HCT116 (cell line): ENCODE data around the gene SAMD14. TPM values are rescaled to one million over a fixed set of nuclear protein-coding genes. Genes with fewer than 3 reads are reported as not detected.
A peak's percentile ranks its signal among the peaks of the same experiment; 100 is the strongest.

ENCODE experiments used
- ATAC-seq: fragments of 200-7000 bp; cut with Tn5 transposase; 2 replicates; pipeline ENCODE4 v1.9.1; 2020; ENCODE audit warnings: mild to moderate bottlenecking, moderate library complexity
- BruUV-seq: library from RNA; stranded (reverse); fragments of 400-500 nt; replicated peaks from 2 replicates; lab custom pipeline; 2021; lab: Mats Ljungman, UMichigan
- CTCF ChIA-PET: fragments of 300-600 bp; sonication (Branson Sonifier 250); formaldehyde crosslinking; loops from one replicate; lab custom pipeline; 2021; ENCODE audit warnings: antibody characterized with exemption; lab: Charles Lee
- POLR2A ChIA-PET: fragments of 300-600, 350-600 bp; sonication (Branson Sonifier 250); formaldehyde crosslinking; loops from one replicate; lab custom pipeline; 2021; ENCODE audit warnings: antibody characterized with exemption; lab: Charles Lee
- RAD21 ChIA-PET, 2 experiments: fragments of 300-600 bp; sonication (Branson Sonifier 250); formaldehyde crosslinking; loops; one replicate each; lab custom pipeline; 2023; ENCODE audit warnings: low total read pairs in 2 of 2; ENCODE audit not compliant: uncharacterized antibody in 2 of 2, unreplicated experiment in 2 of 2, low non-redundant PET in 1 of 2; lab: Charles Lee
- DNase-seq: peaks from one replicate; pipeline ENCODE4 v3.0.0-alpha.2; 2010; ENCODE audit warnings: low read depth, low spot score
- H2AFZ ChIP-seq: fragments of 200-600 bp; shearing (Covaris generic), sonication (generic); 2 replicates; pipeline ENCODE4 v1.6.1; 2017; ENCODE audit warnings: low read depth, mixed run types, mixed read lengths, antibody characterized with exemption, low read length; ENCODE audit not compliant: poor library complexity, severe bottlenecking
- H3K27ac ChIP-seq: 2 replicates; pipeline ENCODE4 v1.5.1; 2012; ENCODE audit warnings: low read depth, low read length
- H3K27me3 ChIP-seq: fragments of 200-600 bp; sonication (generic); 2 replicates; pipeline ENCODE4 v1.6.1; 2016; ENCODE audit warnings: mixed run types, low read length, mixed read lengths; ENCODE audit not compliant: insufficient read depth
- H3K36me3 ChIP-seq, 2 experiments: fragments of 200-500 bp in 1 of 2; fragments of 200-600 bp in 1 of 2; sonication (Bioruptor generic) in 1 of 2; sonication (generic) in 1 of 2; 2 replicates each; pipeline versions ENCODE4 v1.5.1 to v1.6.1; 2014 to 2016; ENCODE audit warnings: low read length in 2 of 2, inconsistent platforms in 1 of 2, mixed read lengths in 1 of 2, mixed run types in 1 of 2; ENCODE audit not compliant: insufficient read depth in 2 of 2, control insufficient read depth in 1 of 2
- H3K4me1 ChIP-seq, 2 experiments: fragments of 200-600 bp in 1 of 2; sonication (generic) in 1 of 2; 2 replicates each; pipeline versions ENCODE4 v1.5.1 to v1.6.1; 2012 to 2017; ENCODE audit warnings: low read length in 2 of 2, inconsistent platforms in 1 of 2, mild to moderate bottlenecking in 1 of 2, mixed read lengths in 1 of 2, mixed run types in 1 of 2, moderate library complexity in 1 of 2; ENCODE audit not compliant: insufficient read depth in 2 of 2, control insufficient read depth in 1 of 2
- H3K4me2 ChIP-seq: fragments of 200-600 bp; sonication (generic); 2 replicates; pipeline ENCODE4 v1.6.1; 2017; ENCODE audit warnings: mixed run types, low read length, mixed read lengths
- H3K4me3 ChIP-seq, 2 experiments: fragments of 200-600 bp in 1 of 2; sonication (generic) in 1 of 2; replicated peaks in 1 of 2; 2 replicates each; pipeline ENCODE4 v1.5.1; 2011 to 2016; ENCODE audit warnings: low read length in 2 of 2, control low read depth in 1 of 2, low read depth in 1 of 2, mild to moderate bottlenecking in 1 of 2, mixed read lengths in 1 of 2, mixed run types in 1 of 2
- H3K79me2 ChIP-seq: fragments of 200-600 bp; sonication (generic); 2 replicates; pipeline ENCODE4 v1.6.1; 2017; ENCODE audit warnings: mild to moderate bottlenecking, mixed run types, low read length, moderate library complexity, mixed read lengths; ENCODE audit not compliant: insufficient read depth
- H3K9ac ChIP-seq: fragments of 200-600 bp; sonication (generic); 2 replicates; pipeline ENCODE4 v1.6.1; 2016; ENCODE audit warnings: low read length, mixed read lengths
- H3K9me2 ChIP-seq: fragments of 200-600 bp; sonication (generic), shearing (Covaris generic); 2 replicates; pipeline ENCODE4 v1.6.1; 2017; ENCODE audit warnings: mixed run types, mild to moderate bottlenecking, moderate library complexity; ENCODE audit not compliant: insufficient read depth
- H3K9me3 ChIP-seq, 2 experiments: fragments of 200-500 bp in 1 of 2; fragments of 200-600 bp in 1 of 2; sonication (Bioruptor generic) in 1 of 2; sonication (generic) in 1 of 2; 2 replicates each; pipeline ENCODE4 v1.6.1; 2014 to 2017; ENCODE audit warnings: low read length in 2 of 2, mixed read lengths in 2 of 2, inconsistent platforms in 1 of 2, low read depth in 1 of 2, mild to moderate bottlenecking in 1 of 2, mixed run types in 1 of 2, moderate library complexity in 1 of 2; ENCODE audit not compliant: control insufficient read depth in 1 of 2, insufficient read depth in 1 of 2
- H4K20me1 ChIP-seq: fragments of 200-600 bp; sonication (generic), shearing (Covaris generic); 2 replicates; pipeline ENCODE4 v1.6.1; 2017; ENCODE audit warnings: mixed run types, mild to moderate bottlenecking, moderate library complexity; ENCODE audit not compliant: insufficient read depth
- ATF3 ChIP-seq: IDR thresholded peaks from 2 replicates; pipeline ENCODE4 v1.6.1; 2012
- CBX3 ChIP-seq: IDR thresholded peaks from 2 replicates; pipeline ENCODE4 v1.6.1; 2012; ENCODE audit warnings: low read depth
- CEBPB ChIP-seq: IDR thresholded peaks from 2 replicates; pipeline ENCODE4 v1.6.1; 2012; ENCODE audit warnings: low read depth
- EZH2phosphoT487 ChIP-seq: fragments of 200-600 bp; IDR thresholded peaks from 2 replicates; pipeline ENCODE4 v1.6.1; 2018; ENCODE audit warnings: antibody characterized with exemption, borderline replicate concordance
- JUND ChIP-seq: IDR thresholded peaks from 2 replicates; pipeline ENCODE4 v1.6.1; 2012
- MAX ChIP-seq: IDR thresholded peaks from 2 replicates; pipeline ENCODE4 v1.6.1; 2012
- POLR2AphosphoS5 ChIP-seq: IDR thresholded peaks from 2 replicates; pipeline ENCODE4 v1.6.1; 2011; ENCODE audit warnings: mild to moderate bottlenecking, low read depth, low read length, moderate library complexity
- RAD21 ChIP-seq: IDR thresholded peaks from 2 replicates; pipeline ENCODE4 v1.6.1; 2012; ENCODE audit warnings: low read depth, mild to moderate bottlenecking
- REST ChIP-seq: IDR thresholded peaks from 2 replicates; pipeline ENCODE4 v1.6.1; 2012; ENCODE audit warnings: low read depth
- SRF ChIP-seq: IDR thresholded peaks from 2 replicates; pipeline ENCODE4 v1.6.1; 2012; ENCODE audit warnings: low read depth
- TCF7L2 ChIP-seq: IDR thresholded peaks from 2 replicates; pipeline ENCODE4 v1.7.0; 2011; ENCODE audit warnings: borderline replicate concordance, inconsistent platforms; ENCODE audit not compliant: insufficient read depth, insufficient read length; ENCODE audit errors: extremely low read depth
- ZBTB33 ChIP-seq: IDR thresholded peaks from 2 replicates; pipeline ENCODE4 v1.6.1; 2011; ENCODE audit warnings: mild to moderate bottlenecking, low read length, moderate library complexity; ENCODE audit not compliant: insufficient replicate concordance; ENCODE audit errors: extremely low read depth
- ZNF274 ChIP-seq: fragments of 200-500 bp; sonication (Bioruptor generic); IDR thresholded peaks from 2 replicates; pipeline ENCODE4 v1.6.1; 2014; ENCODE audit warnings: mild to moderate bottlenecking, low read depth, low read length, inconsistent platforms
- intact Hi-C: fragments of 100-400 bp; cut with micrococcal nuclease; formaldehyde crosslinking; loops from 2 replicates; pipeline ENCODE4 v1.10.0; 2022
- total RNA-seq: library from RNA; stranded (reverse); gene quantifications from one replicate; pipeline ENCODE4 v1.2.1, GENCODE V29; 2021; ENCODE audit not compliant: unreplicated experiment

Gene SAMD14
- total RNA-seq, 1 experiment from 2014 or later, result 1.5 TPM

GRCh38 chr17:50134206-50135110 lies 4.5 kb upstream of the SAMD14 start:
- H2AFZ ChIP-seq, result no peak overlapping the region

More at GRCh38 chr17:50134206-50135110, 4.5 kb upstream of the SAMD14 start:
- ATAC-seq (peak; percentile 49), DNase-seq (no peak)
- ChIA-PET CTCF (no interaction called here), POLR2A (no interaction called here), RAD21 (interaction anchor here in 1 of 2 experiments (0.6 kb wide), 2 partner anchors 31 to 500 kb away, joined by 3 to 4 read pairs; partner anchors contain the start of genes ABCC3 and SGCA)
- TSS peak; percentile 42 for BruUV-seq
- Histone ChIP-seq H3K27ac (no peak overlapping the region), H3K9me3 (no peaks in the 10 kb centered on the region), H3K79me2 (peaks cover 19% of the 10 kb centered on the region; the same call in 1 of the 2 replicates), H3K36me3 (peaks cover 50 to 53% of the 10 kb centered on the region in 2 experiments), H4K20me1 (no peaks in the 10 kb centered on the region), H3K4me1 (peaks cover 12 to 25% of the 10 kb centered on the region in 2 experiments), H3K4me2 (no peak overlapping the region), H3K4me3 (no peak overlapping the region), H3K9ac (no peak overlapping the region), H3K27me3 (no peaks in the 10 kb centered on the region), H3K9me2 (no peaks in the 10 kb centered on the region)
- TF ChIP-seq TCF7L2 (no peak), ATF3 (no peak), ZBTB33 (no peak), EZH2phosphoT487 (no peak), POLR2AphosphoS5 (no peak), REST (no peak), CEBPB (no peak), JUND (no peak), RAD21 (no peak), SRF (no peak), ZNF274 (no peak), CBX3 (no peak), MAX (no peak)
- intact Hi-C loops, result no loop called here
